Body of pancreas (tissue), 4 donors: ENCODE measurements around the gene TMPRSS13.

Experiments used
- POLR2A ChIP-seq, 3 donors: fragments of 450-650 bp; IDR thresholded peaks; one replicate each; pipeline ENCODE4 v1.6.1; 2016; ENCODE audit warnings: antibody characterized with exemption in 3 of 3, mild to moderate bottlenecking in 2 of 3
- TF ChIP-seq, protein P1 (sequence below), 7 experiments: fragments of 450-650 bp in 4 of 7; fragments of 200-600 bp in 3 of 7; sonication (generic) in 3 of 7; IDR thresholded peaks; one replicate each; pipeline ENCODE4 v1.5.1; 2016 to 2019; ENCODE audit warnings: antibody characterized with exemption in 7 of 7

DNA sequence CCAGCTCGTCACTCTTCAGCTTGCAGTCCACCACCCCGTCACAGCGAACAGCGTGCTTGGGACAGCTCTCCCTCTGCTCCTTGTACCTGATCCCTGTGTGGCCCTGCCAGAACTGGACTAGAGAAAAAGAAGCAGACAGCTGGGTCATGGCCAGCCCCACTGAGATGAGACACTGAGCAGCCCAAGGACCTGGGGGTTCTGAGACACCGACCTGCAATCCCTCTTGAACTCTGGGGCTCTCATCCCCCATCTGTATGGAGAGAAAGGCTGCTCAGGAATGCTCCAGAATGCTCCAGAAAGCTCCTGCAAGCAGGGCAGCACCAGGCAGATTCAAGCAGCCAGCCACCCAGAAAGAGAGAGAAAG is 14.8 kb downstream of the TMPRSS13 start:
- TF ChIP-seq, protein P1, sequence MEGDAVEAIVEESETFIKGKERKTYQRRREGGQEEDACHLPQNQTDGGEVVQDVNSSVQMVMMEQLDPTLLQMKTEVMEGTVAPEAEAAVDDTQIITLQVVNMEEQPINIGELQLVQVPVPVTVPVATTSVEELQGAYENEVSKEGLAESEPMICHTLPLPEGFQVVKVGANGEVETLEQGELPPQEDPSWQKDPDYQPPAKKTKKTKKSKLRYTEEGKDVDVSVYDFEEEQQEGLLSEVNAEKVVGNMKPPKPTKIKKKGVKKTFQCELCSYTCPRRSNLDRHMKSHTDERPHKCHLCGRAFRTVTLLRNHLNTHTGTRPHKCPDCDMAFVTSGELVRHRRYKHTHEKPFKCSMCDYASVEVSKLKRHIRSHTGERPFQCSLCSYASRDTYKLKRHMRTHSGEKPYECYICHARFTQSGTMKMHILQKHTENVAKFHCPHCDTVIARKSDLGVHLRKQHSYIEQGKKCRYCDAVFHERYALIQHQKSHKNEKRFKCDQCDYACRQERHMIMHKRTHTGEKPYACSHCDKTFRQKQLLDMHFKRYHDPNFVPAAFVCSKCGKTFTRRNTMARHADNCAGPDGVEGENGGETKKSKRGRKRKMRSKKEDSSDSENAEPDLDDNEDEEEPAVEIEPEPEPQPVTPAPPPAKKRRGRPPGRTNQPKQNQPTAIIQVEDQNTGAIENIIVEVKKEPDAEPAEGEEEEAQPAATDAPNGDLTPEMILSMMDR (IDR thresholded peaks at IDR 0.05): no peak
- TF ChIP-seq POLR2A (IDR thresholded peaks at IDR 0.05): no peak
